H7 (cell line): ENCODE data around the gene MRPL44. TPM values are rescaled to one million over a fixed set of nuclear protein-coding genes. Genes with fewer than 3 reads are reported as not detected.
A peak's percentile ranks its signal among the peaks of the same experiment; 100 is the strongest.
"Not testable (repeated sequence)": the region's sequence is repeated elsewhere in the genome, so short reads cannot be mapped to it uniquely, and the experiment has no call there.

Experiments used
- DNase-seq: peaks from one replicate; pipeline ENCODE4 v3.0.0; 2012
- H3K27me3 ChIP-seq: 2 replicates; pipeline ENCODE4 v1.6.0; 2011; ENCODE audit warnings: mild to moderate bottlenecking, low read length; ENCODE audit not compliant: control insufficient read depth, insufficient read depth
- H3K36me3 ChIP-seq: replicated peaks from 2 replicates; pipeline ENCODE4 v1.5.1; 2011; ENCODE audit warnings: low read length; ENCODE audit not compliant: control insufficient read depth, insufficient read depth
- H3K4me3 ChIP-seq: 2 replicates; pipeline ENCODE4 v1.5.1; 2011; ENCODE audit warnings: low read depth, mild to moderate bottlenecking, control low read depth, low read length, moderate library complexity; ENCODE audit not compliant: insufficient read depth
- total RNA-seq: library from RNA; depleted of rRNA; stranded (reverse); fragments of >200 nt; shearing (Covaris generic); gene quantifications from 2 replicates; pipeline ENCODE4 v1.2.3, GENCODE V29; 2014

Gene MRPL44
- total RNA-seq, 1 experiment from 2014 or later, result 80.7 TPM

- H3K27me3 ChIP-seq, result no peaks in the 10 kb centered on the region
- H3K4me3 ChIP-seq, result no peak overlapping the region
- no peak for DNase-seq
- peaks cover 1% of the 10 kb centered on the region for H3K36me3 ChIP-seq
These were observed 27.6 kb upstream of the MRPL44 start for GRCh38 chr2:223929571-223930102.

- H3K27me3 ChIP-seq, result no peaks in the 10 kb centered on the region
- H3K36me3 ChIP-seq, result peaks cover 1% of the 10 kb centered on the region
- H3K4me3 ChIP-seq, result no peak overlapping the region
- no peak for DNase-seq
These were observed 26.9 kb upstream of the MRPL44 start for GRCh38 chr2:223930103-223930976.

- Histone ChIP-seq H3K36me3 (peaks cover 1% of the 10 kb centered on the region), H3K27me3 (no peaks in the 10 kb centered on the region), H3K4me3 (no peak overlapping the region)
- no peak for DNase-seq
These were observed 24.2 kb upstream of the MRPL44 start for GRCh38 chr2:223932816-223933800.

GRCh38 chr2:223934870-223935269 is 22.4 kb upstream of the MRPL44 start:
- Histone ChIP-seq H3K27me3 (no peaks in the 10 kb centered on the region), H3K36me3 (no peaks in the 10 kb centered on the region), H3K4me3 (no peak overlapping the region)
- no peak for DNase-seq

- Histone ChIP-seq H3K4me3 (no peak overlapping the region), H3K36me3 (no peaks in the 10 kb centered on the region), H3K27me3 (no peaks in the 10 kb centered on the region)
- no peak for DNase-seq
These were observed 21.7 kb upstream of the MRPL44 start for GRCh38 chr2:223935459-223936125.

GRCh38 chr2:223936862-223937326 is 20.4 kb upstream of the MRPL44 start:
- Histone ChIP-seq H3K4me3 (no peak overlapping the region), H3K27me3 (no peaks in the 10 kb centered on the region), H3K36me3 (no peaks in the 10 kb centered on the region)
- DNase-seq, result no peak

GRCh38 chr2:223937535-223937934 is 19.7 kb upstream of the MRPL44 start:
- no peak for DNase-seq
- Histone ChIP-seq H3K4me3 (no peak overlapping the region), H3K36me3 (no peaks in the 10 kb centered on the region), H3K27me3 (no peaks in the 10 kb centered on the region)

GRCh38 chr2:223939438-223939837 is 17.8 kb upstream of the MRPL44 start:
- DNase-seq, H3K4me3 ChIP-seq, H3K36me3 ChIP-seq, H3K27me3 ChIP-seq: not testable (repeated sequence)

GRCh38 chr2:223941579-223942277 is 15.5 kb upstream of the MRPL44 start:
- DNase-seq, result no peak
- Histone ChIP-seq H3K27me3 (no peaks in the 10 kb centered on the region), H3K4me3 (no peak overlapping the region), H3K36me3 (no peaks in the 10 kb centered on the region)

GRCh38 chr2:223943135-223943534 is 14.1 kb upstream of the MRPL44 start:
- Histone ChIP-seq H3K4me3 (no peak overlapping the region), H3K36me3 (no peaks in the 10 kb centered on the region), H3K27me3 (no peaks in the 10 kb centered on the region)
- DNase-seq, result peak; percentile 44

GRCh38 chr2:223943561-223944008 is 13.7 kb upstream of the MRPL44 start:
- DNase-seq, result peak; percentile 41
- Histone ChIP-seq H3K36me3 (no peaks in the 10 kb centered on the region), H3K4me3 (peak overlapping the region; percentile 97), H3K27me3 (no peaks in the 10 kb centered on the region)

- Histone ChIP-seq H3K36me3 (no peaks in the 10 kb centered on the region), H3K27me3 (no peaks in the 10 kb centered on the region), H3K4me3 (peak overlapping the region; percentile 97)
- peak; percentile 81 for DNase-seq
These were observed 13.0 kb upstream of the MRPL44 start for GRCh38 chr2:223944166-223944702.

GRCh38 chr2:223944703-223945531 is 12.3 kb upstream of the MRPL44 start, which contains the start of gene WDFY1:
Gene WDFY1, minus strand, starts transcription at chr2:223945335. Its CDS starts 51 bp downstream, at chr2:223945284.
- H3K36me3 ChIP-seq, result no peaks in the 10 kb centered on the region
- no peaks in the 10 kb centered on the region for H3K27me3 ChIP-seq

More at GRCh38 chr2:223944703-223945531, 12.3 kb upstream of the MRPL44 start, which contains the start of gene WDFY1:
- H3K4me3 ChIP-seq, result peak within 1 kb of the TSS; percentile 97
- DNase-seq, result peak; percentile 96
